HepG2 (cell line): ENCODE results near the gene PPP1CC. TPM values are rescaled to one million over a fixed set of nuclear protein-coding genes. Genes with fewer than 3 reads are reported as not detected.

Experiments used
- CBFB ChIP-seq: sonication (generic); formaldehyde crosslinking; IDR thresholded peaks from 2 replicates; pipeline ENCODE4 v1.4.0; 2020; ENCODE audit warnings: missing genetic modification reagents
- EEA1 ChIP-seq: sonication (generic); formaldehyde crosslinking; IDR thresholded peaks from 2 replicates; pipeline ENCODE4 v1.5.1; 2020; ENCODE audit warnings: mild to moderate bottlenecking, missing genetic modification reagents, borderline replicate concordance
- ELK4 ChIP-seq: sonication (generic); formaldehyde crosslinking; IDR thresholded peaks from 2 replicates; pipeline ENCODE4 v1.9.0; 2021; ENCODE audit warnings: missing genetic modification reagents, borderline replicate concordance
- ETV5 ChIP-seq: IDR thresholded peaks from 2 replicates; pipeline ENCODE4 v1.6.1; 2018; ENCODE audit warnings: missing biosample characterization, missing genetic modification reagents, inconsistent platforms, borderline replicate concordance
- FOXC1 ChIP-seq: sonication (generic); formaldehyde crosslinking; IDR thresholded peaks from 2 replicates; pipeline ENCODE4 v1.8.0; 2022; ENCODE audit warnings: mild to moderate bottlenecking, missing genetic modification reagents, borderline replicate concordance
- GABPB1 ChIP-seq: IDR thresholded peaks from 2 replicates; pipeline ENCODE4 v1.6.1; 2016; ENCODE audit warnings: mild to moderate bottlenecking, missing genetic modification reagents, moderate library complexity, missing compliant biosample characterization
- HES4 ChIP-seq: sonication (generic); formaldehyde crosslinking; IDR thresholded peaks from 2 replicates; pipeline ENCODE4 v1.9.0; 2021; ENCODE audit warnings: mild to moderate bottlenecking, missing genetic modification reagents, borderline replicate concordance
- HNRNPLL ChIP-seq: fragments of 200-400 bp; formaldehyde crosslinking; IDR thresholded peaks from 2 replicates; pipeline ENCODE4 v1.6.1; 2017; ENCODE audit warnings: mild to moderate bottlenecking, low read depth, low read length; ENCODE audit not compliant: poor library complexity, severe bottlenecking
- KMT2B ChIP-seq: IDR thresholded peaks from 2 replicates; pipeline ENCODE4 v1.6.1; 2016; ENCODE audit warnings: missing genetic modification reagents, missing compliant biosample characterization
- NR3C1 ChIP-seq: sonication (generic); formaldehyde crosslinking; IDR thresholded peaks from 2 replicates; pipeline ENCODE4 v1.4.0; 2020; ENCODE audit warnings: missing genetic modification reagents
- PITX1 ChIP-seq: sonication (generic); formaldehyde crosslinking; IDR thresholded peaks from 2 replicates; pipeline ENCODE4 v1.5.1; 2020; ENCODE audit warnings: mild to moderate bottlenecking, missing genetic modification reagents
- PREB ChIP-seq: sonication (generic); formaldehyde crosslinking; IDR thresholded peaks from 2 replicates; pipeline ENCODE4 v1.4.0; 2020; ENCODE audit warnings: missing genetic modification reagents
- SSRP1 ChIP-seq: IDR thresholded peaks from 2 replicates; pipeline ENCODE4 v1.6.1; 2016; ENCODE audit warnings: control low read depth
- SUZ12 ChIP-seq: fragments of 150-350 bp; IDR thresholded peaks from 2 replicates; pipeline ENCODE4 v1.6.1; 2014; ENCODE audit warnings: low read depth, low read length
- ZFP62 ChIP-seq: sonication (generic); formaldehyde crosslinking; IDR thresholded peaks from 2 replicates; pipeline ENCODE4 v1.4.0; 2020; ENCODE audit warnings: missing genetic modification reagents
- ZNF281 ChIP-seq: sonication (generic); formaldehyde crosslinking; IDR thresholded peaks from 2 replicates; pipeline ENCODE4 v1.4.0; 2020; ENCODE audit warnings: missing genetic modification reagents, borderline replicate concordance
- ZNF468 ChIP-seq: sonication (generic); formaldehyde crosslinking; IDR thresholded peaks from 2 replicates; pipeline ENCODE4 v1.8.0; 2022; ENCODE audit warnings: mild to moderate bottlenecking, moderate library complexity, missing genetic modification reagents
- ZNF580 ChIP-seq: IDR thresholded peaks from 2 replicates; pipeline ENCODE4 v1.6.1; 2016; ENCODE audit warnings: low read depth, borderline replicate concordance
- ZNF703 ChIP-seq: sonication (generic); formaldehyde crosslinking; IDR thresholded peaks from 2 replicates; pipeline ENCODE4 v1.5.1; 2020; ENCODE audit warnings: missing genetic modification reagents, mild to moderate bottlenecking, moderate library complexity, borderline replicate concordance
- ZNF777 ChIP-seq: sonication (generic); formaldehyde crosslinking; IDR thresholded peaks from 2 replicates; pipeline ENCODE4 v1.4.0; 2020; ENCODE audit warnings: missing genetic modification reagents
- ZSCAN12 ChIP-seq: sonication (generic); formaldehyde crosslinking; IDR thresholded peaks from 2 replicates; pipeline ENCODE4 v1.9.0; 2021; ENCODE audit warnings: mild to moderate bottlenecking, missing genetic modification reagents
- ZSCAN22 ChIP-seq: sonication (generic); formaldehyde crosslinking; IDR thresholded peaks from 2 replicates; pipeline ENCODE4 v1.4.0; 2020; ENCODE audit warnings: mild to moderate bottlenecking, missing genetic modification reagents
- ZZZ3 ChIP-seq: sonication (generic); formaldehyde crosslinking; IDR thresholded peaks from 2 replicates; pipeline ENCODE4 v1.4.0; 2020; ENCODE audit warnings: missing genetic modification reagents, mild to moderate bottlenecking, borderline replicate concordance
- polyA plus RNA-seq, 8 experiments: library from polyadenylated mRNA; depleted of rRNA in 3 of 8; stranded (reverse) in 7 of 8; unstranded in 1 of 8; fragments of >200 nt; fragmentation: Illumina TruSeq in 4 of 8; extraction: Trizol in 4 of 8; gene quantifications; 2 replicates each; pipeline versions ENCODE4 v1.2.1 to v1.2.3, GENCODE V29; 2011 to 2016; ENCODE audit warnings: low read depth in 4 of 8, missing spikeins in 1 of 8, mixed read lengths in 1 of 8; ENCODE audit not compliant: insufficient read depth in 1 of 8
- total RNA-seq, 5 experiments: library from RNA; depleted of rRNA; stranded (reverse); fragments of >200 nt; fragmentation: Illumina TruSeq; extraction: Trizol; gene quantifications; 2 replicates each; pipeline ENCODE4 v1.2.3, GENCODE V29; 2016; ENCODE audit warnings: low read depth in 1 of 5
- TF ChIP-seq, protein P1 (sequence below): sonication (generic); formaldehyde crosslinking; IDR thresholded peaks from 2 replicates; pipeline ENCODE4 v1.4.0; 2020; ENCODE audit warnings: missing genetic modification reagents

PPP1CC gene
- total and polyA plus RNA-seq, 2 of the 13 experiments (the other 11 are each of a cell fraction or from before 2014, with no cell fraction given) = 178 to 187 TPM

GRCh38 chr12:110742096-110742717 is 484 bp downstream of the PPP1CC start (continued):
- TF ChIP-seq ELK4 (CRISPR knock-in tag) (no peak), CBFB (CRISPR knock-in tag) (no peak), KMT2B (CRISPR knock-in tag) (no peak), ZNF468 (CRISPR knock-in tag) (no peak), ETV5 (CRISPR knock-in tag) (no peak), ZNF281 (no peak), HES4 (CRISPR knock-in tag) (no peak), ZNF580 (CRISPR knock-in tag) (no peak; the same call in 1 of the 2 replicates), FOXC1 (CRISPR knock-in tag) (0 out of 2 replicates have a peak, but pooled peaks have one; percentile 14), ZSCAN22 (CRISPR knock-in tag) (no peak), SUZ12 (no peak), ZZZ3 (CRISPR knock-in tag) (no peak), ZFP62 (no peak), ZSCAN12 (CRISPR knock-in tag) (0 out of 2 replicates have a peak, but pooled peaks have one; percentile 25), PREB (CRISPR knock-in tag) (no peak), EEA1 (CRISPR knock-in tag) (0 out of 2 replicates have a peak, but pooled peaks have one; percentile 5), GABPB1 (CRISPR knock-in tag) (no peak), ZNF703 (CRISPR knock-in tag) (no peak), HNRNPLL (no peak), NR3C1 (no peak), PITX1 (CRISPR knock-in tag) (0 out of 2 replicates have a peak, but pooled peaks have one; percentile 18), ZNF777 (CRISPR knock-in tag) (peak; percentile 32; the same call in 1 of the 2 replicates), SSRP1 (CRISPR knock-in tag) (no peak)
- TF ChIP-seq, protein P1, sequence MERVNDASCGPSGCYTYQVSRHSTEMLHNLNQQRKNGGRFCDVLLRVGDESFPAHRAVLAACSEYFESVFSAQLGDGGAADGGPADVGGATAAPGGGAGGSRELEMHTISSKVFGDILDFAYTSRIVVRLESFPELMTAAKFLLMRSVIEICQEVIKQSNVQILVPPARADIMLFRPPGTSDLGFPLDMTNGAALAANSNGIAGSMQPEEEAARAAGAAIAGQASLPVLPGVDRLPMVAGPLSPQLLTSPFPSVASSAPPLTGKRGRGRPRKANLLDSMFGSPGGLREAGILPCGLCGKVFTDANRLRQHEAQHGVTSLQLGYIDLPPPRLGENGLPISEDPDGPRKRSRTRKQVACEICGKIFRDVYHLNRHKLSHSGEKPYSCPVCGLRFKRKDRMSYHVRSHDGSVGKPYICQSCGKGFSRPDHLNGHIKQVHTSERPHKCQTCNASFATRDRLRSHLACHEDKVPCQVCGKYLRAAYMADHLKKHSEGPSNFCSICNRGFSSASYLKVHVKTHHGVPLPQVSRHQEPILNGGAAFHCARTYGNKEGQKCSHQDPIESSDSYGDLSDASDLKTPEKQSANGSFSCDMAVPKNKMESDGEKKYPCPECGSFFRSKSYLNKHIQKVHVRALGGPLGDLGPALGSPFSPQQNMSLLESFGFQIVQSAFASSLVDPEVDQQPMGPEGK = no peak
